Bronchial epithelial cell (primary cell): ENCODE measurements around the gene CIC. TPM values are rescaled to one million over a fixed set of nuclear protein-coding genes. Genes with fewer than 3 reads are reported as not detected.

Experiments used
- DNase-seq: peaks from one replicate; pipeline ENCODE4 v3.0.0-alpha.2; 2010; ENCODE audit warnings: low read depth
- FAIRE-seq: peaks from 2 replicates; lab custom pipeline; 2011; peaks lifted over from hg19 to GRCh38; lab: Jason Lieb, UNC
- H3K27me3 ChIP-seq: 2 replicates; pipeline ENCODE4 v1.5.1; 2011; ENCODE audit warnings: low read length; ENCODE audit not compliant: control insufficient read depth, insufficient read depth
- H3K36me3 ChIP-seq: 2 replicates; pipeline ENCODE4 v1.5.1; 2011; ENCODE audit warnings: low read length; ENCODE audit not compliant: control insufficient read depth, insufficient read depth
- H3K4me3 ChIP-seq: 2 replicates; pipeline ENCODE4 v1.5.1; 2011; ENCODE audit warnings: mild to moderate bottlenecking, low read depth, low read length, control low read depth
- total RNA-seq: library from RNA; depleted of rRNA; stranded (reverse); fragments of >200 nt; gene quantifications from 2 replicates; pipeline ENCODE4 v1.2.1, GENCODE V29; 2014
- TF ChIP-seq, protein P1 (sequence below): IDR thresholded peaks from 2 replicates; pipeline ENCODE4 v1.5.1; 2011; ENCODE audit warnings: mild to moderate bottlenecking, moderate library complexity, low read length, control low read depth, inconsistent platforms; ENCODE audit not compliant: insufficient read depth, severe bottlenecking

The CIC gene
- total RNA-seq, 1 donor from 2014 or later, result 7.1 TPM

DNA sequence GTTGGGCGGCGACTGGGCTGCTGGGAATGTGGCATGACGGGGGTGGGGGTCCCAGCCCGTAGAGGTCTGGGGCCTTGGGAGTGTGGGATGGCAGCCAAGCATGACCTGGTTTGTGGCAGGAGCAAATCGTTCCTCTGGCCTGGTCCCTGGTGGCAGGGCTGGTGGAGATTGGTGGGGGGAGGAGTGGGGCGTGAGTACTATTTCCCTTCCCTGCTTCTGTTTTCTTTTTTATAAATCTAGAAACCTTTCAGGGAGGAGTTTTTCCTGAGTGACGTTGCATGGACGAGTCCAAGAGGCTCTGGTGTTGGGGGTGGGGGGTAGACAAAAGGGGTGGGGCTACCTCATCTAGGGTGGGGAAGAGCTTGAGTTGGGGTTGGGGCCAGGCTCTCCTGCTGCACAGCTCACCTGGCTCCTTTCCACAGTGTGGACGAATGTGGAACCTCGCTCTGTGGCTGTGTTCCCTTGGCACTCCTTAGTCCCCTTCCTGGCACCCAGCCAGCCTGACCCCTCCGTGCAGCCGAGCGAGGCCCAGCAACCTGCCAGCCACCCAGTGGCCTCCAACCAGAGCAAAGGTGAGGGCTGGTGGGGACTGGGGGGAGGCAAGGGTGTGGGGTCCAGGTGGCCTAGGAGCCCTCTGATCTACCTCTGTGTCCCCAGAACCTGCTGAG, 17.4 kb downstream of the CIC start:
- no peak for FAIRE-seq
- no peak for DNase-seq
- H3K36me3 ChIP-seq, result peaks cover 40% of the 10 kb centered on the region

DNA sequence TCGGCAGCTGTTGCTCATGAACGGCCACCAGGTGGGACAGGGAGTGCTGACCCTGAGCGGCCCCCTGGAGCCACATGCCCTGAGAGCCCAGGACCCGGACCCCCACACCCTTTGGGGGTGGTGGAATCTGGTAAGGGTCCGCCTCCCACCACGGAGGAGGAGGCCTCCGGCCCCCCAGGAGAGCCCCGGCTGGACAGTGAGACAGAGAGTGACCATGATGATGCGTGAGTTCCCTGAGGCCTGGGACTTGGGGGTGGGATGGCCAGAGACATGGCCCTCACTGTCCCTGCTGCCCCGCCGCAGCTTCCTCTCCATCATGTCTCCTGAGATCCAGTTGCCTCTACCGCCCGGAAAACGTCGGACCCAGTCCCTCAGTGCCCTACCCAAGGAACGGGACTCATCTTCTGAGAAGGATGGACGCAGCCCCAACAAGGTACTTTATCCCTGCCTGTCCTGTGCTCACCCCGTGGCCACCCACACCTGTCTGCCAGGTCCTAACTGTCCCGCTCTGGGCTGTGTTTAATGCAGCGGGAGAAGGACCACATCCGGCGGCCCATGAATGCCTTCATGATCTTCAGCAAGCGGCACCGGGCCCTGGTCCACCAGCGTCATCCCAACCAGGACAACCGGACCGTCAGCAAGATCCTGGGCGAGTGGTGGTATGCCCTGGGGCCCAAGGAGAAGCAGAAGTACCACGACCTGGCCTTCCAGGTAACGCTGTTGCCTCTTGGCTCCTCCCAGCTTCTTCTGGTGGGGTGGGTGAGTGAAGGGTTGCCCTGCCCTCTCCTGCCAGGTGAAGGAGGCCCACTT, 18.2 kb downstream of the CIC start:
- no peak for DNase-seq
- Histone ChIP-seq H3K27me3 (no peaks in the 10 kb centered on the region), H3K4me3 (no peak overlapping the region), H3K36me3 (peaks cover 46% of the 10 kb centered on the region)
- TF ChIP-seq, protein P1, sequence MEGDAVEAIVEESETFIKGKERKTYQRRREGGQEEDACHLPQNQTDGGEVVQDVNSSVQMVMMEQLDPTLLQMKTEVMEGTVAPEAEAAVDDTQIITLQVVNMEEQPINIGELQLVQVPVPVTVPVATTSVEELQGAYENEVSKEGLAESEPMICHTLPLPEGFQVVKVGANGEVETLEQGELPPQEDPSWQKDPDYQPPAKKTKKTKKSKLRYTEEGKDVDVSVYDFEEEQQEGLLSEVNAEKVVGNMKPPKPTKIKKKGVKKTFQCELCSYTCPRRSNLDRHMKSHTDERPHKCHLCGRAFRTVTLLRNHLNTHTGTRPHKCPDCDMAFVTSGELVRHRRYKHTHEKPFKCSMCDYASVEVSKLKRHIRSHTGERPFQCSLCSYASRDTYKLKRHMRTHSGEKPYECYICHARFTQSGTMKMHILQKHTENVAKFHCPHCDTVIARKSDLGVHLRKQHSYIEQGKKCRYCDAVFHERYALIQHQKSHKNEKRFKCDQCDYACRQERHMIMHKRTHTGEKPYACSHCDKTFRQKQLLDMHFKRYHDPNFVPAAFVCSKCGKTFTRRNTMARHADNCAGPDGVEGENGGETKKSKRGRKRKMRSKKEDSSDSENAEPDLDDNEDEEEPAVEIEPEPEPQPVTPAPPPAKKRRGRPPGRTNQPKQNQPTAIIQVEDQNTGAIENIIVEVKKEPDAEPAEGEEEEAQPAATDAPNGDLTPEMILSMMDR, result no peak
- no peak for FAIRE-seq

More for the DNA sequence above, 17.4 kb downstream of the CIC start:
- Histone ChIP-seq H3K4me3 (no peak overlapping the region), H3K27me3 (no peaks in the 10 kb centered on the region)
- TF ChIP-seq, protein P1, result no peak

DNA sequence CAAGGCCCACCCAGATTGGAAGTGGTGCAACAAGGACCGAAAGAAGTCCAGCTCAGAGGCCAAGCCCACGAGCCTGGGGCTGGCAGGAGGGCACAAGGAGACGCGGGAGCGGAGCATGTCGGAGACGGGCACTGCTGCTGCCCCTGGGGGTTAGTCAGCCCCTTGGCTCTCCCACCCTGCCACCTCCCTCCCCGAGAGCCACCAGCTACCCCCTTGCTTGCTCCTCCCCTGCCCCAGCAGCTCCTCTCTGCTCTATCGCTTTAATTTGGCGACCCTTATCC, 18.7 kb downstream of the CIC start:
- Histone ChIP-seq H3K27me3 (no peaks in the 10 kb centered on the region), H3K36me3 (peaks cover 49% of the 10 kb centered on the region), H3K4me3 (no peak overlapping the region)
- no peak for FAIRE-seq
- DNase-seq, result no peak
- TF ChIP-seq, protein P1, result no peak

DNA sequence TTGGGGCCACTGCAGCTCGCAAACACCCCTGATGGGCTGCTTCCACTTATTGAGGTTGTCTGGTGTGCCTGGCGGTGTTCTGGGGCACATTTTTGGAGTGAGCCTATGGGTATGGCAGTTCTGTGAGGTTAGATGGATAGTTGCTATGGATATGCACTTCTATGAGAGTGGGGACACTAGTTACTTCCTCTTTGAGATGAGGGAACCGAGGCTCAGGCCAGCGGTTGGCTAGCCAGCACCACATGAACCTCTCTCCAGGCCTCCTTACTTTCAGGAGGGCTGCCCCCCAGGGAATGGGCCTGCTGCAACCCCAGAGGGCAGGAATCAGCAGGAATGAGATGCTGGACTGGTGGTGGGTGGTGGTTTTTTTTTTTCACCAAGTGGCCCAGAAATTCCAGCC, 19.3 kb downstream of the CIC start:
- no peak for DNase-seq
- H3K36me3 ChIP-seq, result peaks cover 54% of the 10 kb centered on the region
- no peak for FAIRE-seq
- no peaks in the 10 kb centered on the region for H3K27me3 ChIP-seq
- TF ChIP-seq, protein P1, result no peak
- no peak overlapping the region for H3K4me3 ChIP-seq

DNA sequence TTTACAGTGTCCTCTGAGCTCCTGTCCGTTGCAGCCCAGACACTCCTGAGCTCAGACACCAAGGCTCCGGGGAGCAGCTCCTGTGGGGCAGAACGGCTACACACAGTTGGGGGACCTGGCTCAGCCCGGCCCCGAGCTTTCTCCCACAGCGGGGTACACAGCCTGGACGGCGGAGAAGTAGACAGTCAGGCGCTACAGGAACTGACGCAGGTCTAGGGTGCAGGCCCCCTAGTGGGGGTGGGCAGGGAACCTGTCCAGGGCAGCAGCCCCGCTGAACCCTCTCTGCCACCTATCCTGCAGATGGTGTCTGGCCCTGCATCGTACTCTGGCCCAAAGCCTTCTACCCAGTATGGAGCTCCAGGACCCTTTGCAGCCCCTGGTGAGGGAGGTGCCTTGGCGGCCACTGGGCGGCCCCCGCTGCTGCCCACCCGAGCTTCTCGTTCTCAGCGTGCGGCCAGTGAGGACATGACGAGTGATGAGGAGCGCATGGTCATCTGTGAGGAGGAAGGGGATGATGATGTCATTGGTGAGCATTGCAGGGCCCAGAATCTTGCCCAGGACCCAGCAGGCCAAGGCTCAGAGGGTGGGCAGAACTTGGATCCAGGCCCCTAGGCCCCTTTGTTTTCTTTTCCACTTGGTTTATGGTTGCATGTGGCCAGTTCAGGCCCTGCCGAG, 20.0 kb downstream of the CIC start:
- H3K27me3 ChIP-seq, result no peaks in the 10 kb centered on the region
- FAIRE-seq (no peak), DNase-seq (no peak)
- TF ChIP-seq, protein P1, result no peak
- H3K36me3 ChIP-seq, result peaks cover 59% of the 10 kb centered on the region
- H3K4me3 ChIP-seq, result no peak overlapping the region
